A673 (cell line): ENCODE results near the gene P2RY13.

Source experiments
- EZH2 ChIP-seq: fragments of 200-600 bp; sonication (generic); IDR thresholded peaks from 2 replicates; pipeline ENCODE4 v1.6.1; 2017; ENCODE audit warnings: borderline replicate concordance, low read depth, mild to moderate bottlenecking, mixed read lengths, antibody characterized with exemption, low read length; ENCODE audit not compliant: poor library complexity, severe bottlenecking
- TF ChIP-seq, protein P1 (sequence below): fragments of 300-800, 200-600 bp; sonication (generic); conservative IDR thresholded peaks from 2 replicates; pipeline ENCODE4 v1.5.1; 2017; ENCODE audit warnings: low read depth, mild to moderate bottlenecking, antibody characterized with exemption, low read length, moderate library complexity, mixed read lengths

DNA sequence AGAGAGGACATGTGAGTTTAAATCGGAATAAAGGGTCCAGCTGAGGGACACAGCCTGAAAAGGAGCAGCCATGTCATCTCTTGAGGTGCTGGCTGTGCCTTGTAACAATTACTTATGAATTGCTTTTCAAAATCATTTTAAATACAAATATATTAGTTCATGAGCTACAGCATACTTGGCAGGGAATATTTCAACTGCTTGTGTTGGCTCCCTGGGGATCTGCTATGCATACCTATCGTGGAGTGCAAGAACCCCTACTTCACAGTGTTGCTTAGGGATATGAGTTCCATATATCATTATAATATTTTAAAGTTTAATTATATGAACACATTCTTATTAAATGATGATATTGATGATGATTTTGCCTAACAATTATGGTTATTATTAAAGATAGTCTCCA, 31.9 kb downstream of the P2RY13 start:
- TF ChIP-seq, protein P1, sequence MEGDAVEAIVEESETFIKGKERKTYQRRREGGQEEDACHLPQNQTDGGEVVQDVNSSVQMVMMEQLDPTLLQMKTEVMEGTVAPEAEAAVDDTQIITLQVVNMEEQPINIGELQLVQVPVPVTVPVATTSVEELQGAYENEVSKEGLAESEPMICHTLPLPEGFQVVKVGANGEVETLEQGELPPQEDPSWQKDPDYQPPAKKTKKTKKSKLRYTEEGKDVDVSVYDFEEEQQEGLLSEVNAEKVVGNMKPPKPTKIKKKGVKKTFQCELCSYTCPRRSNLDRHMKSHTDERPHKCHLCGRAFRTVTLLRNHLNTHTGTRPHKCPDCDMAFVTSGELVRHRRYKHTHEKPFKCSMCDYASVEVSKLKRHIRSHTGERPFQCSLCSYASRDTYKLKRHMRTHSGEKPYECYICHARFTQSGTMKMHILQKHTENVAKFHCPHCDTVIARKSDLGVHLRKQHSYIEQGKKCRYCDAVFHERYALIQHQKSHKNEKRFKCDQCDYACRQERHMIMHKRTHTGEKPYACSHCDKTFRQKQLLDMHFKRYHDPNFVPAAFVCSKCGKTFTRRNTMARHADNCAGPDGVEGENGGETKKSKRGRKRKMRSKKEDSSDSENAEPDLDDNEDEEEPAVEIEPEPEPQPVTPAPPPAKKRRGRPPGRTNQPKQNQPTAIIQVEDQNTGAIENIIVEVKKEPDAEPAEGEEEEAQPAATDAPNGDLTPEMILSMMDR, result no peak
- TF ChIP-seq EZH2, result no peak
